ENCODE results near the gene SHISA5. TPM values are rescaled to one million over a fixed set of nuclear protein-coding genes. Genes with fewer than 3 reads are reported as not detected.
A peak's percentile ranks its signal among the peaks of the same experiment; 100 is the strongest.

SHISA5 gene
- total RNA-seq, 2 donors from 2014 or later: 192 to 193 TPM

DNA sequence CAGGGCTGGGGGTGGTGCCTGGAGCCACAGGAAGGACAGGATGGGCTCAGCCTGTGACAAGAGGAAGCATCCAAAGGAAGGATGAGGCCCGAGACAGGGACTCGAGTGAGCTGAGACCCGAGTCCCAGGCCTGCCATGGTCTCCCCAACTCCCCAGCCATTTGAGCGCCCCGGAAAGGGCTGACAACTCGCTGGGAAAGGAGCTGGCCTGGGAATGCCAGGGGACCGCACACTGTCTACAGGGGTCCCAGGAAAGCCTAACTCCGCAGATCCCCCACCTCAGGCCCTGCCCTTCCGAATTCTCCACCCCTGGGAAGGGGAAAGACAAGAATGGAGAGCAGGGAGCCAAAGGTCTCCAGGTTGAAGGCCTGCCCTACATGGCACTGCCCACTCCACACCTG, 21.0 kb upstream of the SHISA5 start:
- Mint-ChIP-seq H3K27me3 (ENCODE audit: insufficient read depth) (no peaks in the 10 kb centered on the region), H3K36me3 (ENCODE audit: low read depth) (peaks cover 12% of the 10 kb centered on the region), H3K4me1 (no peaks in the 10 kb centered on the region), H3K9me3 (no peaks in the 10 kb centered on the region), H3K27ac (no peak overlapping the region), H3K4me3 (no peak overlapping the region)
- H3K9me3 ChIP-seq (ENCODE audit: control insufficient read depth, low read length): no peaks in the 10 kb centered on the region
- no peak for TF ChIP-seq CTCF (conservative IDR thresholded peaks at IDR 0.05)
- 92 to 95% methylated on average over 6 to 9 of the region's 9 CpGs for WGBS, 2 experiments (ENCODE audit: insufficient coverage in 1 of 2, insufficient read length in 1 of 2)
- H3K27ac ChIP-seq (ENCODE audit: low read depth, low read length): no peak overlapping the region
- H3K4me1 ChIP-seq (ENCODE audit: control insufficient read depth, insufficient read depth, low read length): no peaks in the 10 kb centered on the region
- DNase-seq: no peak
- no peaks in the 10 kb centered on the region for H3K27me3 ChIP-seq (ENCODE audit: control insufficient read depth, insufficient read depth, low read length, poor library complexity, severe bottlenecking)
- H3K9ac ChIP-seq (ENCODE audit: extremely low read depth, low read length, poor library complexity, severe bottlenecking): no peak overlapping the region
- H3K36me3 ChIP-seq (ENCODE audit: control insufficient read depth, insufficient read depth, low read length): no peaks in the 10 kb centered on the region
- H3K4me3 ChIP-seq (ENCODE audit: low read length): no peak overlapping the region

GRCh38 chr3:48521635-48522034, 17.7 kb upstream of the SHISA5 start:
- 90% methylated on average over 6 of the region's 6 CpGs; no CpG with 5 or more reads in 1 of the 2 experiments for WGBS, 2 experiments (ENCODE audit: insufficient coverage in 1 of 2, insufficient read length in 1 of 2)
- no peak overlapping the region for H3K27ac Mint-ChIP-seq
- H3K27me3 Mint-ChIP-seq (ENCODE audit: insufficient read depth): no peaks in the 10 kb centered on the region
- Histone ChIP-seq H3K27ac (ENCODE audit: low read depth, low read length) (no peak overlapping the region), H3K27me3 (ENCODE audit: control insufficient read depth, insufficient read depth, low read length, poor library complexity, severe bottlenecking) (no peaks in the 10 kb centered on the region), H3K4me1 (ENCODE audit: control insufficient read depth, insufficient read depth, low read length) (no peaks in the 10 kb centered on the region), H3K9ac (ENCODE audit: extremely low read depth, low read length, poor library complexity, severe bottlenecking) (no peak overlapping the region), H3K36me3 (ENCODE audit: control insufficient read depth, insufficient read depth, low read length) (no peaks in the 10 kb centered on the region), H3K9me3 (ENCODE audit: control insufficient read depth, low read length) (no peaks in the 10 kb centered on the region), H3K4me3 (ENCODE audit: low read length) (no peak overlapping the region)
- no peak overlapping the region for H3K4me3 Mint-ChIP-seq
- no peak for DNase-seq
- no peaks in the 10 kb centered on the region for H3K9me3 Mint-ChIP-seq
- H3K36me3 Mint-ChIP-seq (ENCODE audit: low read depth): no peaks in the 10 kb centered on the region
- no peaks in the 10 kb centered on the region for H3K4me1 Mint-ChIP-seq
- no peak for TF ChIP-seq CTCF (conservative IDR thresholded peaks at IDR 0.05)

DNA sequence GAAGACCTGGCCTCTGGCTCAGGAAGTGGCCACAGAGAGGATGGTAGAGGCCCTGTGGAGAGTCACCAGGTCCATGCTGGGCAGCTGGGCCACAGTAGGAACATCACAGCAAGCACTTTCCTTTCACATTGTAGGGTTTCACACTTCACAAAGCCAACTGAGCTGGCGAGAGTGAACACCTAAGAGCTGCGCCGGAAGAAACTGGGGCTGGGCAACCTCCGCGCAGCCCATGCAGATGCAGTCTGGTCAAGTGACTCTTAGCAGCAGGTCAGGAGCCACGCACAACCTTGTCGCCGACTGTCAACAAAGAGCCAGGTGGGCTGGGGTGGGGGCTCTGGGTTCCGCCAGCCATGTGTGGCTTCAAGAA, 15.3 kb upstream of the SHISA5 start:
- Histone ChIP-seq H3K27ac (ENCODE audit: low read depth, low read length) (peak overlapping the region; percentile 32), H3K27me3 (ENCODE audit: control insufficient read depth, insufficient read depth, low read length, poor library complexity, severe bottlenecking) (no peaks in the 10 kb centered on the region), H3K4me1 (ENCODE audit: control insufficient read depth, insufficient read depth, low read length) (no peaks in the 10 kb centered on the region), H3K4me3 (ENCODE audit: low read length) (no peak overlapping the region), H3K9ac (ENCODE audit: extremely low read depth, low read length, poor library complexity, severe bottlenecking) (no peak overlapping the region), H3K9me3 (ENCODE audit: control insufficient read depth, low read length) (no peaks in the 10 kb centered on the region), H3K36me3 (ENCODE audit: control insufficient read depth, insufficient read depth, low read length) (no peaks in the 10 kb centered on the region)
- no peak for DNase-seq
- H3K4me3 Mint-ChIP-seq: no peak overlapping the region
- H3K27ac Mint-ChIP-seq: no peak overlapping the region
- TF ChIP-seq CTCF (conservative IDR thresholded peaks at IDR 0.05): no peak
- H3K9me3 Mint-ChIP-seq: no peaks in the 10 kb centered on the region
- H3K27me3 Mint-ChIP-seq (ENCODE audit: insufficient read depth): no peaks in the 10 kb centered on the region
- H3K4me1 Mint-ChIP-seq: no peaks in the 10 kb centered on the region
- 94 to 98% methylated on average over 7 to 9 of the region's 9 CpGs for WGBS, 2 experiments (ENCODE audit: insufficient coverage in 1 of 2, insufficient read length in 1 of 2)
- no peaks in the 10 kb centered on the region for H3K36me3 Mint-ChIP-seq (ENCODE audit: low read depth)

Measured in endodermal cell (in vitro differentiated cells).